Activated CD4-positive, CD25-positive, alpha-beta regulatory T cell (primary cell): ENCODE results near the gene STAMBPL1.
"Not testable (repeated sequence)": the region's sequence is repeated elsewhere in the genome, so short reads cannot be mapped to it uniquely, and the experiment has no call there.

ENCODE experiments used
- DNase-seq, 4 experiments: peaks; one replicate each; lab custom pipeline; 2025; lab: John Stamatoyannopoulos, UW

STAMBPL1 gene

DNA sequence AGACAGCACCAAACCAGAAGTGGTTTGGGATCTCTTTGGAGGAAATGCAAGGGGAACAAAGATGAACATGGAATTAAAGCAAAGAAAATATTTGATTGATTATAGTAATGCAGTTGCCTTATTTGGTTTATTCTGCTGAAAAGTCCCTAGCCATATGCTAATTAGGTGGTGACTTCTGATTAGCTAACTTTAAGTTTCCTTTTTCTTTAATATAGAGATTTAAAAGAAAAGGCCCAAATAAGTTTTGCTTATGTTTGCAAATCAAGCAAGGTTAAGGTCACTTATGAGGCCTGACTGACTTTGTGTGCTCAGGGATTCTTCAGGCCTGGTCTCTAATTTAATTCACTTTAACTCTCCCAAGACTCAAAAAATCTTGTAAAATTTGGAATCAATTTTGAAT is 22.2 kb upstream of the STAMBPL1 start:
- DNase-seq, result no peak

GRCh38 chr10:88858491-88858890 is 21.6 kb upstream of the STAMBPL1 start:
- no peak for DNase-seq

GRCh38 chr10:88861036-88861435 is 19.0 kb upstream of the STAMBPL1 start:
- no peak for DNase-seq

GRCh38 chr10:88865281-88865876 is 14.7 kb upstream of the STAMBPL1 start:
- no peak for DNase-seq

DNA sequence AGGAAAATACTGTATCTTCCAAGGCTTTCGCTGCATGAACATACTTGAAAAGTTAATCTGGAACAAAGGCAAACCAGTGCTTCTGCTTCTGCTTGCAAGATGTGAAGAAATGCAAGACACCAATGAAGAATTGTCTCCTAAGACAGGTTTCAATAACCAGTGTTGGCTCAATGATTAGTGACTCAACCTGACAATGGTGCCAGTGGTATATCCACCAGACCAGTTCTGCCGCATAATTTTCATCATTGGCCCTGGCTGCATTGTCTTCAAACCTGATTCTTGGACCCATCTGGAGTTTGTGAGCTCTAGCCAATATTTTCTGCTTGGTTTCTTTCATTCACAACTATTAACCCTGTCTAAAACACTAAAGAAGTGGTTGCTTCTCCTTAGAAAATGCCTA is 13.6 kb upstream of the STAMBPL1 start:
- DNase-seq, result no peak

DNA sequence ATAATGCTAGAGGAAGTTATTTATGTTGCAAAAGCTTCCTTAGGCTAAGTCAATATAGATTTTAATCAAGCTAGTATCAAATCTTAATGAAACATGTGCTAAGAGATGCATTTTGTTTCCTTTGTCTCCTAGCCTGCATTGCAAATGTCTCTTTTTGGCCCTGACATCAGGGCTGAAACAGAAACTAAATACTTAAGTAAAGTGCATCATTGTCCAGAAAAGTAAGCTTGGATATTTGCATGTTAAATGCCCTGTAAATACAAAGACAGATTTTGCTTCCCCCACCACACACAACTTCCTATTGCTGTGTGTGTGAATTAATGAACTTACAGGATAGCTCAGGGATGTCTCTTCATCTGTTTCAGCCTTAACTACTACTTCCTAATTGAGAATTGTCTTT is 10.0 kb upstream of the STAMBPL1 start:
- no peak for DNase-seq

DNA sequence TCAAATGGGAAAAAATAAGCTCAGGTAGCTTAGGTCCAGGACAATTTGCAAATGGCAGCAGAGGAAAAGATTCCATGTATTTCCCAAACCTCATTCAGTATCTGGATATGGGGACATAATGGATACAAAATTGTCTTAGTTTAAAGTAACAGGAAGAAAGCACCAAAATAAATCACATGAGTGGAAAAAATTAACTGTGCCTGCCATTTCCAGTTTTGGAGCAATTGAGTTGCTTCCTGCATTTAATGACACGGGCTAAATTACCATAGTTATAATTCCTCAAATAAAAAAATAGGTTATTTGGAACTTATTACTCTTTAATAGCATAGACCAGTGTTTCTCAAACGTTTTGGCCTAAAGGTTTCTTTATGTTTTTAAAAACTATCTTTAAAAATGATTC is 6.3 kb upstream of the STAMBPL1 start:
- DNase-seq, result no peak

GRCh38 chr10:88874281-88874680 is 5.8 kb upstream of the STAMBPL1 start:
- DNase-seq, result no peak

DNA sequence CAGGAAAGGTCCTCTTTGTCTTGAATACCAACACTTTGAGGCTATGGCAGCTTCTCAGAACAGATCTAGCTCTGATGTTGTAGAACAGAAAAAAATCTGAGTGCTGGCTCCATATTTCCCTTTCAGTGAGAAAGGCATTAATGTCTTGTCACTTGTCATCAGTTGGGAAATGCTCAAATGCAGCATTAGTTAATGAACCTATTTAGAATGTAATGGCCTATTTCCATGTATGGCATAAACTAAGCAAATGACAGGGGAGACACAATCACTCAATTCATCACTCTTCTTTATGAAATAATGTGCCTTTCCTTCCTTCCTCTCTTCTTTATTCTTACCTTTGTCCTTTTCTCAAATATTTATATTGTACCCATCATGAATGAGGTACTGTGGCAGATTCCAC is 5.0 kb upstream of the STAMBPL1 start:
- no peak for DNase-seq

- DNase-seq, result no peak
Measured at GRCh38 chr10:88877298-88877697, 2.7 kb upstream of the STAMBPL1 start.

GRCh38 chr10:88880282-88881076 is 434 bp downstream of the STAMBPL1 start:
- peak; percentile 53 to 69 (median 63) for DNase-seq

GRCh38 chr10:88881320-88881719 is 1.3 kb downstream of the STAMBPL1 start:
- no peak for DNase-seq

DNA sequence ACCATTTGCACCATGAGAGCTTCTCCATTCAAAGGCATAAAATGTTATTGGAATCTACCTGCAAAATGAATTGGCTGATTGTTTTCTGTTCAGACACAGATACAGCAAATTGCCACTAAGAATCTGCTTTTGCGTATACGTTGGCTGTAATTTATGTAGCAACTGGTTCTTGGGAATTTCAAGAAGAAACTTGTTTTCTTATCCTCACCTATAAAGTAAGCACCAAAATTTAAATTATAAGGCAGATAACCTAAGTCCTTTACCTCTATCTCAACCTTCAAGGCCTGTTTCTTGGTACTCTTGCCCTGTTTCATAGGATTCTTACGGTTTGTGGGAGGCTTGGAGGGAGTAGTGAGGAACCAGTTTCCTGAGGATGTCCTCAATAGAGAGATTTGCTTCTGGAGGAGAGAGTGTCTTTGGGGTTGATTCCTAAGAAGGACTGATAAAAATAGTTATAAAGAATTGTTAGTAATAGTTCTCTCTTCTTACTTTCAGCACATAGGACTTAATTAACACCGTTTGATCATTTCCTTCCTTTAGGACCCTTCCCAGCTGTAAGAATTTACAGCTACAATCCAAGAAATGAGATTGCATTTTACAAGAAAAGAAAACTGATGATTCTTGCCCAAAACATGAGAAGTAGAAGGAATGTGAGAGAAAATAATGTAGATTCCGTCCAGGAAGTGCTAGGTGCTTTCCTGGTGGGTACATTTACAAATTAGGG is 2.0 kb downstream of the STAMBPL1 start:
- DNase-seq, result no peak

DNA sequence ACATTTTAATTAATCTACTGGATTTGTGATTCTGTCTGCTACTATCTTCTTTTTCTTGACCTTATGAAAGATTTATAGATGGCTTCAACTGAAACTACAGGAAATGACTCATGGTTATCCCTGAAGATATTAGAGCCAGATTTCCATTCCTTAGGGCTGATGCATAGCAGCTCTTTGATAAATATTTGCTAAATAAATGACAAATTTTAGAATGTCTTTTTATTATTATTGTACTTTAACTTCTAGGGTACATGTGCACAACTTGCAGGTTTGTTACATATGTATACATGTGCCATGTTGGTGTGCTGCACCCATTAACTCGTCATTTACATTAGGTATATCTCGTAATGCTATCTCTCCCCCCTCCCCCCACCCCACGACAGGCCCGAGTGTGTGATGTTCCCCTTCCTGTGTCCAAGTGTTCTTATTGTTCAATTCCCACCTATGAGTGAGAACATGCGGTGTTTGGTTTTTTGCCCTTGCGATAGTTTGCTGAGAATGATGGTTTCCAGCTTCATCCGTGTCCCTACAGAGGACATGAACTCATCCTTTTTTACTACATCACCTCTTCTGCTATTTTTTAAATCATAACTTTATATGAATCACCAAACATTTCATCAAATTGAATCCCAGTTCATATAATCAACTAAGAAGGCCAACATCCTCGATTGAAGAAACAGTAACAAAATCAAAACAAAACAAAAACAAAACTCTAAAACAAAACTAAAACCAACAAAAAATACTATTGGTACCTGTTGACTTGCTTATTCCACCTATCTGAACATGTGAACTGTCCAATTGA is 2.8 kb downstream of the STAMBPL1 start:
- DNase-seq, result not testable (repeated sequence)

DNA sequence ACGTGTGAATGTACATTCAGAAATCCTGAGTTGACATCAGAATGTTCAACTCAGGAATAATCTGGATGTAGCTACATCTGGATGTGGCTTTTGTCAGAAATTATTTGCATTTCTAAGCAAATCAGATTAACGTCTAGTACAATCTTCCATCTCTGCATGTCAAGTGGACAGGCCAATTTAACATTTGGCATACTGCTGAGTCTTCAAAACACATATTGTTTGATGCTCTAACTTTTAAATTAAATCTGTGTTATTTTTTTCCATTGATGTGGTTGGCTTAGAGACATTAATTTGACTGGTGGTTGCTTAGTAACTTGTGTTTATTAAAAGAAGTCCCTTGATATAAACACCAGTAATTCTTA is 3.4 kb downstream of the STAMBPL1 start:
- no peak for DNase-seq

DNA sequence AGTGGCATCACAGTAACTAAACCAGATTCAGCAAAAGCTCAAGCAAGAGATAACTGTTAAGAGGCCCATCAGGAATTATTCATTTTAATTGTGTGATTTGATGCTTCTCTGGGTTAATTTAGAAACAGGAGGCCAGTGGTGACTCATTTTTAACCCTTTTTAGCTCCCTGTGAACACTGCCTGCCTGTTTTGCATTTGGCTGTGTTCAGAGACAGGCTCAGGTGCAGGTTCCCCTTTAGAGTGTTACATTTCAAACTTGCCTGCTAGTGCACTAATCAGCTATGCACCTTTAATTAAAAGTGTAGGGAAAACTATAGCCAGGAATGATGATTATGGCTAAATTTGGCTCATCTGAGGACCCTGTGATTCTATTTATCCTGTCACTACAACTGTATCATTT is 6.5 kb downstream of the STAMBPL1 start:
- DNase-seq, result no peak

GRCh38 chr10:88888810-88889445 is 8.9 kb downstream of the STAMBPL1 start:
- no peak for DNase-seq

- no peak for DNase-seq
Measured at GRCh38 chr10:88889559-88890337, 9.7 kb downstream of the STAMBPL1 start.

- no peak for DNase-seq
Measured at GRCh38 chr10:88890681-88891381, 10.8 kb downstream of the STAMBPL1 start.

- DNase-seq, result no peak
Measured at GRCh38 chr10:88892222-88892967, 12.3 kb downstream of the STAMBPL1 start.
